Parathyroid adenoma (tissue), 2 donors: ENCODE data around the gene ITIH4.
A peak's percentile ranks its signal among the peaks of the same experiment; 100 is the strongest.

ENCODE experiments used
- H2AFZ ChIP-seq: fragments of 300-600 bp; sonication (generic); one replicate; pipeline ENCODE4 v1.7.0; 2017; ENCODE audit warnings: antibody characterized with exemption, mild to moderate bottlenecking
- H3K27ac ChIP-seq: fragments of 300-600 bp; sonication (generic); one replicate; pipeline ENCODE4 v1.7.0; 2017
- H3K27me3 ChIP-seq: fragments of 300-600 bp; sonication (generic); one replicate; pipeline ENCODE4 v1.7.0; 2017; ENCODE audit warnings: low read length; ENCODE audit not compliant: control insufficient read depth, insufficient read depth
- H3K36me3 ChIP-seq: fragments of 300-600 bp; sonication (generic); one replicate; pipeline ENCODE4 v1.7.0; 2017; ENCODE audit warnings: low read length; ENCODE audit not compliant: control insufficient read depth, insufficient read depth
- H3K4me1 ChIP-seq: fragments of 300-600 bp; sonication (generic); one replicate; pipeline ENCODE4 v1.7.0; 2017; ENCODE audit warnings: control low read depth
- H3K4me2 ChIP-seq: fragments of 300-600 bp; sonication (generic); one replicate; pipeline ENCODE4 v1.7.0; 2017; ENCODE audit warnings: low read length
- H3K4me3 ChIP-seq: fragments of 300-600 bp; sonication (generic); one replicate; pipeline ENCODE4 v1.7.0; 2017; ENCODE audit warnings: low read depth, low read length
- H3K79me2 ChIP-seq: fragments of 300-600 bp; sonication (generic); one replicate; pipeline ENCODE4 v1.7.0; 2017; ENCODE audit warnings: control low read depth
- H3K9ac ChIP-seq: fragments of 300-600 bp; sonication (generic); one replicate; pipeline ENCODE4 v1.7.0; 2017; ENCODE audit warnings: mild to moderate bottlenecking
- H3K9me3 ChIP-seq: fragments of 300-600 bp; sonication (generic); one replicate; pipeline ENCODE4 v1.7.0; 2017; ENCODE audit warnings: low read length; ENCODE audit not compliant: control insufficient read depth
- TF ChIP-seq, protein P1 (sequence below): fragments of 300-600 bp; sonication (generic); IDR thresholded peaks from one replicate; pipeline ENCODE4 v1.7.0; 2017; ENCODE audit warnings: antibody characterized with exemption, mild to moderate bottlenecking
- donor health status: primary hyperparathyroidism.

The ITIH4 gene

DNA sequence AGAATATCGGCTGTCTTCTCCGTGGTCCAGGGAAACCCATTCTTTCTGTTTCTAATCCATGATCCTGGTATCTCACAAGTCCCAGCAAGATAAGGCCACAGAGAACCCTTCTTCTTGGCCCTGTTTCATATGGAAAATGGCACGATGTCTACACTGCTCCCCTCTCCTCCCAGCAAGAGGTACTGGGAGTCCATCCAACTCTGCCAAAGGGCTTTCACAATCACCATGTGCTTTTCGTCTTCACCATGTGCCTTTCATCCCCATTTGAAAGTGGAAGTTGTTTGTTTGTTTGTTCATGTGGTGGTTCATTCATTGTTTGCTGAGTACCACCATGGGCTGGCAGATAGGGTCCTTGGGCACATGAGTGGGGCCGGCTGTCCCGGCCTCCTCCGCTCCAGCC is 30.4 kb downstream of the ITIH4 start:
- Histone ChIP-seq H3K4me1 (no peaks in the 10 kb centered on the region), H3K4me2 (no peak overlapping the region), H2AFZ (no peak overlapping the region), H3K4me3 (no peak overlapping the region), H3K9ac (no peak overlapping the region), H3K79me2 (no peaks in the 10 kb centered on the region), H3K27ac (no peak overlapping the region), H3K27me3 (no peaks in the 10 kb centered on the region), H3K36me3 (no peaks in the 10 kb centered on the region), H3K9me3 (no peaks in the 10 kb centered on the region)
- TF ChIP-seq, protein P1, sequence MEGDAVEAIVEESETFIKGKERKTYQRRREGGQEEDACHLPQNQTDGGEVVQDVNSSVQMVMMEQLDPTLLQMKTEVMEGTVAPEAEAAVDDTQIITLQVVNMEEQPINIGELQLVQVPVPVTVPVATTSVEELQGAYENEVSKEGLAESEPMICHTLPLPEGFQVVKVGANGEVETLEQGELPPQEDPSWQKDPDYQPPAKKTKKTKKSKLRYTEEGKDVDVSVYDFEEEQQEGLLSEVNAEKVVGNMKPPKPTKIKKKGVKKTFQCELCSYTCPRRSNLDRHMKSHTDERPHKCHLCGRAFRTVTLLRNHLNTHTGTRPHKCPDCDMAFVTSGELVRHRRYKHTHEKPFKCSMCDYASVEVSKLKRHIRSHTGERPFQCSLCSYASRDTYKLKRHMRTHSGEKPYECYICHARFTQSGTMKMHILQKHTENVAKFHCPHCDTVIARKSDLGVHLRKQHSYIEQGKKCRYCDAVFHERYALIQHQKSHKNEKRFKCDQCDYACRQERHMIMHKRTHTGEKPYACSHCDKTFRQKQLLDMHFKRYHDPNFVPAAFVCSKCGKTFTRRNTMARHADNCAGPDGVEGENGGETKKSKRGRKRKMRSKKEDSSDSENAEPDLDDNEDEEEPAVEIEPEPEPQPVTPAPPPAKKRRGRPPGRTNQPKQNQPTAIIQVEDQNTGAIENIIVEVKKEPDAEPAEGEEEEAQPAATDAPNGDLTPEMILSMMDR = no peak

DNA sequence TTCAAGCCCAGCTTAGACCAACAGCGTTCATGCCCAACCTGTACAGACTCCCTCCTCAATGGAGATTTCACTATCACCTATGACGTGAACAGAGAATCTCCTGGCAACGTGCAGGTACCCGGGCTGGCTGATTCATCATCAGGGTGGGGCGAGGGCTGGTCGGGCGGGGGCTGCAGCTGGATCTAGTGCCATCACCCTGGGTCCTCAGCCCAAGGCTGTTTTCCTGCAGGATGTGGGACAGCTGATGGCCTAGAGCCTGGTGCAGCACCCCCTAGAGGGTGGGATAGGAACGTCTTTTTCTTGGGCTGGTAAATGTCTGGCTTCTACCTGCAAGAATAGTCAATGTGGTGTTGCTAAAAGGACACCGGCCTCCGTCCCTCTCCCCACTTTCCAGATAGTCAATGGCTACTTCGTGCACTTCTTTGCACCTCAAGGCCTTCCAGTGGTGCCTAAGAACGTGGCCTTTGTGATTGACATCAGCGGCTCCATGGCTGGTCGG is 31.4 kb downstream of the ITIH4 start:
- no peaks in the 10 kb centered on the region for H3K4me1 ChIP-seq
- H3K27me3 ChIP-seq = no peaks in the 10 kb centered on the region
- no peaks in the 10 kb centered on the region for H3K9me3 ChIP-seq
- H3K27ac ChIP-seq = no peak overlapping the region
- no peaks in the 10 kb centered on the region for H3K79me2 ChIP-seq
- H3K36me3 ChIP-seq = no peaks in the 10 kb centered on the region
- TF ChIP-seq, protein P1 = peak; percentile 26
- no peak overlapping the region for H3K4me3 ChIP-seq
- no peak overlapping the region for H3K4me2 ChIP-seq
- H2AFZ ChIP-seq = no peak overlapping the region
- no peak overlapping the region for H3K9ac ChIP-seq

DNA sequence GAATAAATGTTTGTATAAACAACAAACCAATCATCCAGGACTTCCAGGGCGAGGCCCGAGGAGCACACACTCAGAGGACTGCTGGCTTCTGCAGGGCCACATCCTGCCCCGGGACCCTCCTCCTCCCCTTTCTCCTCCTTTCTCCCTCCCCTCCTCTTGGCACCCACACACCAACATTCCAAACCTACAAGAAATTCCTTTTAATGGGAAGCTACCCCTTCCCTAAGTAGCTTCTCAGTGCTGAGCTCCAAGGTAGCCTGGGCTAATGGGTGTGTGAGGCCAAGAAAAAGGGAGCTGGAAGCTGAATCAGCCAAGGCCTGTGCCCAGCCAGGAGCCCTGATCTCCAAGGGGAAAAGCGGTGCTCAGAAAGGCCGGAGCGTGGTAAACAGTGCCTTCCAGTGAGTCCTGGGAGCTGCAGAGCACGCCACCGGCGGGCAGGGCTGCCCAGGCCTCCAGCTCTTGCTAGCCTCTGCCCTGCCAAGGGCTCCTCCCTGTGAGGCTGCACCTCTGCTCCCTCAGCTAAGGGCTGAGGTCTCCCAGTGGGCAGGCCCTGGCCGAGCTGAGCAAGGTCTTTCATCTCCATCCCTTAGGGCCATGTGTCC is 32.0 kb downstream of the ITIH4 start:
- H3K4me2 ChIP-seq = no peak overlapping the region
- H3K9ac ChIP-seq = no peak overlapping the region
- no peaks in the 10 kb centered on the region for H3K27me3 ChIP-seq
- TF ChIP-seq, protein P1 = no peak
- no peak overlapping the region for H3K27ac ChIP-seq
- H3K4me1 ChIP-seq = no peaks in the 10 kb centered on the region
- no peaks in the 10 kb centered on the region for H3K79me2 ChIP-seq
- H3K9me3 ChIP-seq = no peaks in the 10 kb centered on the region
- no peak overlapping the region for H3K4me3 ChIP-seq
- H2AFZ ChIP-seq = no peak overlapping the region
- H3K36me3 ChIP-seq = no peaks in the 10 kb centered on the region

DNA sequence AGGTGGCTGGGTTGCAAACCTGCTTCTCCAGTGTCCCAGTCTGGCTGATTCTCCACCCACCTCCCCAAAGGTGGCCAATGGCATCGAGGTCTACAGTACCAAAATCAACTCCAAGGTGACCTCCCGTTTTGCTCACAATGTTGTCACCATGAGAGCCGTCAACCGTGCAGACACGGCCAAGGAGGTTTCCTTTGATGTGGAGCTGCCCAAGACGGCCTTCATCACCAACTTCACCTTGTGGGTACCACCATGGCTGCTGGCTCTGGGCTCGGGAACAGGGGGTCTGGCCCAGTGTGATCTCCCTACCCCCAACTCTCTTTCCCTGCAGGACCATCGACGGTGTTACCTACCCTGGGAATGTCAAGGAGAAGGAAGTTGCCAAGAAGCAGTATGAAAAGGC is 34.1 kb downstream of the ITIH4 start:
- Histone ChIP-seq H3K4me2 (no peak overlapping the region), H3K4me3 (no peak overlapping the region), H3K4me1 (no peaks in the 10 kb centered on the region)

More for the DNA sequence above, 34.1 kb downstream of the ITIH4 start:
- Histone ChIP-seq H2AFZ (no peak overlapping the region), H3K79me2 (no peaks in the 10 kb centered on the region), H3K36me3 (no peaks in the 10 kb centered on the region), H3K9me3 (no peaks in the 10 kb centered on the region), H3K27ac (no peak overlapping the region), H3K9ac (no peak overlapping the region), H3K27me3 (no peaks in the 10 kb centered on the region)
- TF ChIP-seq, protein P1 = no peak
